SU-DHL-6 (cell line): ENCODE measurements around the gene TMCC2.

Experiments used
- H2AFZ ChIP-seq: fragments of 200-600 bp; sonication (generic); 2 replicates; pipeline ENCODE4 v1.6.1; 2014; ENCODE audit warnings: low read depth, mild to moderate bottlenecking, moderate library complexity, mixed read lengths, antibody characterized with exemption, low read length; ENCODE audit not compliant: severe bottlenecking
- H3F3A ChIP-seq: fragments of 200-600 bp; shearing (Covaris generic); 2 replicates; pipeline ENCODE4 v1.6.0; 2016; ENCODE audit warnings: antibody characterized with exemption, mild to moderate bottlenecking; ENCODE audit not compliant: insufficient read depth
- H3K27ac ChIP-seq: fragments of 200-600 bp; sonication (generic); 2 replicates; pipeline ENCODE4 v1.5.1; 2016; ENCODE audit warnings: low read depth, mild to moderate bottlenecking, low read length, moderate library complexity, mixed read lengths
- H3K27me3 ChIP-seq: fragments of 200-600 bp; sonication (generic), shearing (Covaris generic); 2 replicates; pipeline ENCODE4 v1.6.0; 2014; ENCODE audit warnings: mild to moderate bottlenecking, low read length
- H3K36me3 ChIP-seq: fragments of 200-600 bp; sonication (generic); 2 replicates; pipeline ENCODE4 v1.6.1; 2014; ENCODE audit warnings: mild to moderate bottlenecking, low read length, mixed read lengths
- H3K4me2 ChIP-seq: fragments of 300-600, 200-600 bp; shearing (Covaris generic), sonication (generic); 2 replicates; pipeline ENCODE4 v1.6.0; 2014; ENCODE audit warnings: low read length, low read depth, mild to moderate bottlenecking; ENCODE audit not compliant: poor library complexity, severe bottlenecking
- H3K4me3 ChIP-seq: fragments of 200-600 bp; sonication (generic); 2 replicates; pipeline ENCODE4 v1.5.1; 2014; ENCODE audit warnings: antibody characterized with exemption, low read length, mild to moderate bottlenecking, mixed read lengths; ENCODE audit not compliant: insufficient read depth, poor library complexity, severe bottlenecking
- H3K79me2 ChIP-seq: fragments of 200-600 bp; sonication (generic); 2 replicates; pipeline ENCODE4 v1.6.1; 2014; ENCODE audit warnings: mild to moderate bottlenecking, low read length, moderate library complexity; ENCODE audit not compliant: insufficient read depth
- H3K9ac ChIP-seq: fragments of 200-600 bp; sonication (generic); 2 replicates; pipeline ENCODE4 v1.7.0; 2014; ENCODE audit warnings: mild to moderate bottlenecking, low read length
- H3K9me2 ChIP-seq: fragments of 200-600 bp; sonication (generic); replicated peaks from 2 replicates; pipeline ENCODE4 v1.6.1; 2014; ENCODE audit warnings: low read length; ENCODE audit not compliant: insufficient read depth
- H3K9me3 ChIP-seq: fragments of 200-600 bp; sonication (generic); 2 replicates; pipeline ENCODE4 v1.6.1; 2014; ENCODE audit warnings: low read length, mixed read lengths; ENCODE audit not compliant: insufficient read depth
- H4K20me1 ChIP-seq: fragments of 200-600 bp; sonication (generic); 2 replicates; pipeline ENCODE4 v1.6.1; 2014; ENCODE audit warnings: low read depth, mild to moderate bottlenecking, antibody characterized with exemption, low read length, moderate library complexity, mixed read lengths
- EZH2phosphoT487 ChIP-seq: fragments of 200-600 bp; sonication (generic), shearing (Covaris generic); conservative IDR thresholded peaks from 2 replicates; pipeline ENCODE4 v1.6.1; 2018; ENCODE audit warnings: mild to moderate bottlenecking, antibody characterized with exemption, low read length, moderate library complexity, mixed read lengths
- TF ChIP-seq, protein P1 (sequence below): fragments of 200-600 bp; sonication (generic); IDR thresholded peaks from one replicate; pipeline ENCODE4 v1.5.1; 2017; ENCODE audit warnings: antibody characterized with exemption, mild to moderate bottlenecking, low read length, moderate library complexity; ENCODE audit not compliant: insufficient read depth, poor library complexity, severe bottlenecking

The TMCC2 gene

GRCh38 chr1:205272536-205272935 lies 44.8 kb downstream of the TMCC2 start:
- Histone ChIP-seq H3K9me2 (no peaks in the 10 kb centered on the region), H3K4me3 (no peak overlapping the region), H4K20me1 (no peaks in the 10 kb centered on the region), H3K36me3 (no peaks in the 10 kb centered on the region), H2AFZ (no peak overlapping the region), H3K9me3 (no peaks in the 10 kb centered on the region), H3K79me2 (no peaks in the 10 kb centered on the region), H3F3A (peaks cover 7% of the 10 kb centered on the region; the same call in 1 of the 2 replicates), H3K27ac (no peak overlapping the region), H3K9ac (no peak overlapping the region), H3K27me3 (no peaks in the 10 kb centered on the region), H3K4me2 (no peak overlapping the region)
- no peak for TF ChIP-seq EZH2phosphoT487
- TF ChIP-seq, protein P1, sequence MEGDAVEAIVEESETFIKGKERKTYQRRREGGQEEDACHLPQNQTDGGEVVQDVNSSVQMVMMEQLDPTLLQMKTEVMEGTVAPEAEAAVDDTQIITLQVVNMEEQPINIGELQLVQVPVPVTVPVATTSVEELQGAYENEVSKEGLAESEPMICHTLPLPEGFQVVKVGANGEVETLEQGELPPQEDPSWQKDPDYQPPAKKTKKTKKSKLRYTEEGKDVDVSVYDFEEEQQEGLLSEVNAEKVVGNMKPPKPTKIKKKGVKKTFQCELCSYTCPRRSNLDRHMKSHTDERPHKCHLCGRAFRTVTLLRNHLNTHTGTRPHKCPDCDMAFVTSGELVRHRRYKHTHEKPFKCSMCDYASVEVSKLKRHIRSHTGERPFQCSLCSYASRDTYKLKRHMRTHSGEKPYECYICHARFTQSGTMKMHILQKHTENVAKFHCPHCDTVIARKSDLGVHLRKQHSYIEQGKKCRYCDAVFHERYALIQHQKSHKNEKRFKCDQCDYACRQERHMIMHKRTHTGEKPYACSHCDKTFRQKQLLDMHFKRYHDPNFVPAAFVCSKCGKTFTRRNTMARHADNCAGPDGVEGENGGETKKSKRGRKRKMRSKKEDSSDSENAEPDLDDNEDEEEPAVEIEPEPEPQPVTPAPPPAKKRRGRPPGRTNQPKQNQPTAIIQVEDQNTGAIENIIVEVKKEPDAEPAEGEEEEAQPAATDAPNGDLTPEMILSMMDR = no peak

GRCh38 chr1:205273551-205273982 lies 45.8 kb downstream of the TMCC2 start:
- Histone ChIP-seq H3K27me3 (no peaks in the 10 kb centered on the region), H3F3A (peaks cover 7% of the 10 kb centered on the region; the same call in 1 of the 2 replicates), H3K4me2 (peak overlapping the region; percentile 20), H3K9me2 (no peaks in the 10 kb centered on the region), H3K79me2 (no peaks in the 10 kb centered on the region), H3K27ac (peak overlapping the region; percentile 80), H4K20me1 (no peaks in the 10 kb centered on the region), H3K9ac (peak overlapping the region; percentile 28; the same call in 1 of the 2 replicates), H3K4me3 (no peak overlapping the region), H2AFZ (no peak overlapping the region), H3K9me3 (no peaks in the 10 kb centered on the region), H3K36me3 (no peaks in the 10 kb centered on the region)
- TF ChIP-seq, protein P1 = peak; percentile 88
- TF ChIP-seq EZH2phosphoT487 = no peak

- Histone ChIP-seq H3F3A (peaks cover 7% of the 10 kb centered on the region; the same call in 1 of the 2 replicates), H3K4me3 (no peak overlapping the region), H2AFZ (no peak overlapping the region), H4K20me1 (no peaks in the 10 kb centered on the region), H3K4me2 (peak overlapping the region; percentile 20), H3K9me2 (no peaks in the 10 kb centered on the region), H3K9me3 (no peaks in the 10 kb centered on the region), H3K79me2 (no peaks in the 10 kb centered on the region), H3K27me3 (no peaks in the 10 kb centered on the region), H3K27ac (peak overlapping the region; percentile 80), H3K36me3 (no peaks in the 10 kb centered on the region), H3K9ac (peak overlapping the region; percentile 28; the same call in 1 of the 2 replicates)
- TF ChIP-seq, protein P1 = no peak
- no peak for TF ChIP-seq EZH2phosphoT487
Measured at GRCh38 chr1:205274041-205274691, 46.4 kb downstream of the TMCC2 start.
